ENCODE results near the gene C3orf62. TPM values are rescaled to one million over a fixed set of nuclear protein-coding genes. Genes with fewer than 3 reads are reported as not detected.

The C3orf62 gene
- polyA plus RNA-seq, 1 experiment = 2.1 TPM

GRCh38 chr3:49271047-49271446 lies 6.0 kb downstream of the C3orf62 start:
- CTCF ChIA-PET = interaction anchor here (0.6 to 0.9 kb wide), 2 partner anchors 38 to 150 kb away, joined by 3 to 5 read pairs; partner anchors contain the start of gene USP19
- POLR2A ChIA-PET = no interaction called here

GRCh38 chr3:49270156-49270500 lies 6.9 kb downstream of the C3orf62 start:
- no peak for DNase-seq (ENCODE audit: low read depth)
- CTCF ChIA-PET = no interaction called here
- H3K4me3 ChIP-seq (ENCODE audit: low read depth, low read length) = no peak overlapping the region
- H3K27me3 ChIP-seq (ENCODE audit: control insufficient read depth, insufficient read depth, low read length) = no peaks in the 10 kb centered on the region
- POLR2A ChIA-PET = no interaction called here
- TF ChIP-seq CTCF (IDR thresholded peaks at IDR 0.05; ENCODE audit: insufficient read depth, low read depth, low read length) = no peak
- H3K36me3 ChIP-seq (ENCODE audit: control insufficient read depth, insufficient read depth, low read length) = peaks cover 2% of the 10 kb centered on the region; the same call in 1 of the 2 replicates

More at GRCh38 chr3:49271047-49271446, 6.0 kb downstream of the C3orf62 start:
- Histone ChIP-seq H3K4me3 (ENCODE audit: low read depth, low read length) (no peak overlapping the region), H3K36me3 (ENCODE audit: control insufficient read depth, insufficient read depth, low read length) (peaks cover 2% of the 10 kb centered on the region; the same call in 1 of the 2 replicates), H3K27me3 (ENCODE audit: control insufficient read depth, insufficient read depth, low read length) (no peaks in the 10 kb centered on the region)
- DNase-seq (ENCODE audit: low read depth) = no peak
- no peak for TF ChIP-seq CTCF (IDR thresholded peaks at IDR 0.05; ENCODE audit: insufficient read depth, low read depth, low read length)

- CTCF ChIA-PET = no interaction called here
- peaks cover 2% of the 10 kb centered on the region; the same call in 1 of the 2 replicates for H3K36me3 ChIP-seq (ENCODE audit: control insufficient read depth, insufficient read depth, low read length)
- POLR2A ChIA-PET = no interaction called here
These were observed 7.4 kb downstream of the C3orf62 start for GRCh38 chr3:49269443-49270155.

GRCh38 chr3:49266410-49267095 lies 10.5 kb downstream of the C3orf62 start:
- ChIA-PET CTCF (interaction anchor here (1.5 kb wide), 1 partner anchor 96 kb away, joined by 4 read pairs; no protein-coding TSS in a partner anchor), POLR2A (no interaction called here)
- no peak for DNase-seq (ENCODE audit: low read depth)
- no peaks in the 10 kb centered on the region for H3K27me3 ChIP-seq (ENCODE audit: control insufficient read depth, insufficient read depth, low read length)
- peaks cover 2% of the 10 kb centered on the region; the same call in 1 of the 2 replicates for H3K36me3 ChIP-seq (ENCODE audit: control insufficient read depth, insufficient read depth, low read length)
- no peak for TF ChIP-seq CTCF (IDR thresholded peaks at IDR 0.05; ENCODE audit: insufficient read depth, low read depth, low read length)
- H3K4me3 ChIP-seq (ENCODE audit: low read depth, low read length) = no peak overlapping the region

More at GRCh38 chr3:49269443-49270155, 7.4 kb downstream of the C3orf62 start:
- no peak for DNase-seq (ENCODE audit: low read depth)
- H3K4me3 ChIP-seq (ENCODE audit: low read depth, low read length) = no peak overlapping the region
- no peak for TF ChIP-seq CTCF (IDR thresholded peaks at IDR 0.05; ENCODE audit: insufficient read depth, low read depth, low read length)
- no peaks in the 10 kb centered on the region for H3K27me3 ChIP-seq (ENCODE audit: control insufficient read depth, insufficient read depth, low read length)

GRCh38 chr3:49265661-49266386 lies 11.2 kb downstream of the C3orf62 start:
- H3K27me3 ChIP-seq (ENCODE audit: control insufficient read depth, insufficient read depth, low read length) = no peaks in the 10 kb centered on the region
- POLR2A ChIA-PET = no interaction called here
- no peaks in the 10 kb centered on the region for H3K36me3 ChIP-seq (ENCODE audit: control insufficient read depth, insufficient read depth, low read length)
- no peak overlapping the region for H3K4me3 ChIP-seq (ENCODE audit: low read depth, low read length)
- CTCF ChIA-PET = interaction anchor here (1.5 kb wide), 1 partner anchor 96 kb away, joined by 4 read pairs; no protein-coding TSS in a partner anchor
- no peak for TF ChIP-seq CTCF (IDR thresholded peaks at IDR 0.05; ENCODE audit: insufficient read depth, low read depth, low read length)
- no peak for DNase-seq (ENCODE audit: low read depth)

Data from BJ (cell line).